Measurements from ENCODE around the gene FNDC4. TPM values are rescaled to one million over a fixed set of nuclear protein-coding genes. Genes with fewer than 3 reads are reported as not detected.

Gene FNDC4
- total RNA-seq, 2 donors from 2014 or later, result 0.73 to 1.4 TPM

DNA sequence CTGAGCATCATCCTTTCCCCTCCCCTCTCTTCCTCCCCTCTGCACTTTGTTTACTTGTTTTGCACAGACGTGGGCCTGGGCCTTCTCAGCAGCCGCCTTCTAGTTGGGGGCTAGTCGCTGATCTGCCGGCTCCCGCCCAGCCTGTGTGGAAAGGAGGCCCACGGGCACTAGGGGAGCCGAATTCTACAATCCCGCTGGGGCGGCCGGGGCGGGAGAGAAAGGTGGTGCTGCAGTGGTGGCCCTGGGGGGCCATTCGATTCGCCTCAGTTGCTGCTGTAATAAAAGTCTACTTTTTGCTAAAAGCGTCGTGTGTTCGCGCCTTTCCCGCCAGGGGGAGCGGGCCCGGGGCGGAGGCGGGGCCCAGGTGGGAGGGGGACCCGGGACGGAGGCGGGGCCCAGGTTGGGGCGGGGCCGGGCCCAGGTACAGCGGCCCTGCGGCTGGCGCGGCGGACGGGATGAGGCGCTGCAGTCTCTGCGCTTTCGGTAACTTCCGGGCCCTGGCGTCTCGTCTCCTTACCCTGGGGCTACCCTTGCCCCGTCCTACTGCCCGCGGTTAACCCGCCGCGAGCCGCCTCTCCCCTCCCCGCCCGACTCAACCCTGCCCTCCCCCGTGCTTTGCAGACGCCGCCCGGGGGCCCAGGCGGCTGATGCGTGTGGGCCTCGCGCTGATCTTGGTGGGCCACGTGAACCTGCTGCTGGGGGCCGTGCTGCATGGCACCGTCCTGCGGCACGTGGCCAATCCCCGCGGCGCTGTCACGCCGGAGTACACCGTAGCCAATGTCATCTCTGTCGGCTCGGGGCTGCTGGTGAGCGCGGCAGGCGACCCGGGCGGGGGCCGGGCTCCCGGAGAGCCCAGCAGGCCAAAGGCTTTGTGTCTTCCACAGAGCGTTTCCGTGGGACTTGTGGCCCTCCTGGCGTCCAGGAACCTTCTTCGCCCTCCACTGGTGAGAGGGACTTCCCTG, 52.8 kb downstream of the FNDC4 start, which contains the start of gene KRTCAP3:
KRTCAP3 (plus strand) TSS at position 424 of the 962 bp plus-strand sequence; CDS start at position 456, 32 bp downstream.
- intact Hi-C loops (cut with DNase I, micrococcal nuclease), result no loop called here
- DNase-seq, result peak; percentile 75 to 87
- peak; percentile 81 for ATAC-seq

Other genes starting within 250 kb of the FNDC4 start
- not detected for gene SLC30A3, start 232.2 kb downstream of the FNDC4 start, total RNA-seq
- gene DNAJC5G, start 219.8 kb downstream of the FNDC4 start, total RNA-seq, result not detected
- under 1 TPM in 1 of 2 donors, not detected in 1; 0.14 TPM for gene TRIM54, start 212.8 kb downstream of the FNDC4 start, total RNA-seq
- under 1 TPM; 0.52 to 0.56 TPM for gene UCN, start 186.8 kb downstream of the FNDC4 start, total RNA-seq
- 10 to 100 TPM; 26.6 to 32.4 TPM for gene MPV17, start 172.1 kb downstream of the FNDC4 start, total RNA-seq
- 10 to 100 TPM; 50.6 to 62.5 TPM for gene GTF3C2, start 138.4 kb downstream of the FNDC4 start, total RNA-seq
- gene EIF2B4, start 124.9 kb downstream of the FNDC4 start, total RNA-seq, result 10 to 100 TPM; 33.2 to 36.6 TPM
- 10 to 100 TPM; 85.2 to 85.5 TPM for gene SNX17, start 124.6 kb downstream of the FNDC4 start, total RNA-seq
- 10 to 100 TPM; 24.9 to 27.4 TPM for gene ZNF513, start 114.5 kb downstream of the FNDC4 start, total RNA-seq
- gene PPM1G, start 85.6 kb downstream of the FNDC4 start, total RNA-seq, result 10 to 100 TPM; 50.9 to 73.4 TPM
- 10 to 100 TPM; 72.2 to 85.8 TPM for gene NRBP1, start 66.6 kb downstream of the FNDC4 start, total RNA-seq
- gene KRTCAP3, start 52.8 kb downstream of the FNDC4 start, total RNA-seq, result 100 to 1,000 TPM in 1 of 2 donors, 10 to 100 TPM in 1; 90.0 to 104 TPM
- gene IFT172, start 5.5 kb downstream of the FNDC4 start, total RNA-seq, result 10 to 100 TPM; 80.2 to 82.5 TPM
- not detected for gene GCKR, start 1.6 kb upstream of the FNDC4 start, total RNA-seq
- gene ZNF512, start 87.8 kb upstream of the FNDC4 start, total RNA-seq, result 10 to 100 TPM; 10.7 to 14.9 TPM
- gene CCDC121, start 133.8 kb upstream of the FNDC4 start, total RNA-seq, result 1 to 10 TPM; 2.5 to 2.9 TPM
- 10 to 100 TPM; 20.7 to 24.2 TPM for gene GPN1, start 133.8 kb upstream of the FNDC4 start, total RNA-seq
- gene SUPT7L, start 168.4 kb upstream of the FNDC4 start, total RNA-seq, result 10 to 100 TPM; 22.3 to 23.1 TPM
- gene SLC4A1AP, start 168.7 kb upstream of the FNDC4 start, total RNA-seq, result 10 to 100 TPM; 14.9 to 16.6 TPM

Data from left colon (tissue), 2 donors.